HG03378 (cell line): ENCODE data around the gene CTAG2.
"Not testable (repeated sequence)": the region's sequence is repeated elsewhere in the genome, so short reads cannot be mapped to it uniquely, and the experiment has no call there.

Experiments used
- ATAC-seq: cut with Tn5 transposase; IDR thresholded peaks from one replicate; pipeline ENCODE4 v1.9.1; 2021; ENCODE audit warnings: mild to moderate bottlenecking, moderate library complexity; ENCODE audit not compliant: unreplicated experiment

Gene CTAG2

GRCh38 chrX:154649503-154650220, 3.7 kb downstream of the CTAG2 start:
- ATAC-seq: no peak

DNA sequence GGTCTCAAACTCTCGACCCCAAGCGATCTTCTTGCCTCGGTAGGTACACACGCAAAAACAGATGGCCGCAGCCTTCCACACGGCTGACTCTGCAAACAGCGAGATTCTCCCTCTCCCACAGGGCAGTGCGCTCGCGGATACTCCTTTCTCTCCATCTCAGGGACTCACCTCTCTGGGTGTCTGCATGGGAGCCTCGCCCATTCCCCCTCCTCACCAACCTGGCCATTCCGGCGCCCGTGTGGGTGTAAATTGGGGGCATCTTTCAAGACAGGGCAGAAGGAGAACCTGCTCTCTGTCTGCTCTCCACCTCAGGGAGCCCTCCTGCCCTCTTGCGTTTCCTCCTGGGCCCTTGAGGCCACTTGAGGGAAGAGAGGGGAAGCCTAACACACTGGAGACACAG, 4.4 kb downstream of the CTAG2 start:
- ATAC-seq: no peak

DNA sequence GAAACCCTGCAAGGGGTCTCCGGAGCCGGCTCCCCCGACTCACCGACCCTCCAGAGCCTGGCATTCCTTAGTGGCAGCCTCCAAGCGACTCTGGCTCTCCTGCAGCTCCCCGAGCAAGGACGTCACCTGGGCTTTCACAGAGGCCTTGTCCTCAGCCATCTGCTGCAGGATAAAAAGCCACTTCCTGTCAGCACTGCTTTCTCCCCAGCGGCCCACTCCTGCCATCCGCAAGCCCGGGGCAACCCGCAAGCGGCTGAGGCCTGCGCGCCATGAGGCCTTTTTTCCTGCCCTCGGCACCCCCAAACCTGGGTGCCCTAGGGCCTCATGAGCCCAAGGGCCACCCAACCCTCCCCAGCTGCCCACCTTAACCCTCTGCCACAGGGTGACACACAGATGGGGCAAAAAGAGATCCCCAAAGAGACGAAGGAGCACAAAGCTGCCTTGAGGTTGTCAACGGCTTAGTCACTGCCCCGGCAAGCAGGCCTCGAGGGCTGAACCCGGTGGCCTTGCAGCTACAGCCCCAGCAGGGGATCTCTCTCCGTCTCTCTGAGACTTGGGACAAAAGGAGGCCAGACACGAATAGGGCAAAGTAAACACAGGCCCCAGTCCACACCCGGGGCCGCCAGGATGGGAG, 7.5 kb downstream of the CTAG2 start:
- ATAC-seq: not testable (repeated sequence)

GRCh38 chrX:154643708-154644107, 9.7 kb downstream of the CTAG2 start:
- not testable (repeated sequence) for ATAC-seq

DNA sequence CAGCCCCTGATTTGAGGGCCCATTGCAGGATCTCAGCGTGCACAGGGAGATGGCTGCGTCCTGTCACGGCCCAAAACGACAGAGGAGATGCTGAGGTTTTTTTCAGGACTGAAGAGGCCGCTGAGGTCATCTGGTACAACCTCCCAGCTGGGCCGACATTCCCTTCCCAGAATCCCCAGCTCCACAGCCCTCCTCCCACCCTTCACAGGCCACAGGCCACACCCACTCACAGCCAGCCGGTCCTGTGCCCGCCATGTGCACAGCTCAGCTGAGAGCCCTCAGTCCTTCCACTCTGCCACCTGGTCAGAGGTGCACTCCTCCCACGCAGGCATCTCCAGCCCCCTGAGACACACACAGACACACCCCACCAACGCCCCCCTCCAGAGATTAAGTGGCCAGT, 11.6 kb downstream of the CTAG2 start:
- not testable (repeated sequence) for ATAC-seq

GRCh38 chrX:154633661-154634060, 19.7 kb downstream of the CTAG2 start:
- not testable (repeated sequence) for ATAC-seq

GRCh38 chrX:154630949-154631348, 22.4 kb downstream of the CTAG2 start:
- ATAC-seq: not testable (repeated sequence)

- not testable (repeated sequence) for ATAC-seq
These were observed 24.4 kb downstream of the CTAG2 start for GRCh38 chrX:154628960-154629359.

DNA sequence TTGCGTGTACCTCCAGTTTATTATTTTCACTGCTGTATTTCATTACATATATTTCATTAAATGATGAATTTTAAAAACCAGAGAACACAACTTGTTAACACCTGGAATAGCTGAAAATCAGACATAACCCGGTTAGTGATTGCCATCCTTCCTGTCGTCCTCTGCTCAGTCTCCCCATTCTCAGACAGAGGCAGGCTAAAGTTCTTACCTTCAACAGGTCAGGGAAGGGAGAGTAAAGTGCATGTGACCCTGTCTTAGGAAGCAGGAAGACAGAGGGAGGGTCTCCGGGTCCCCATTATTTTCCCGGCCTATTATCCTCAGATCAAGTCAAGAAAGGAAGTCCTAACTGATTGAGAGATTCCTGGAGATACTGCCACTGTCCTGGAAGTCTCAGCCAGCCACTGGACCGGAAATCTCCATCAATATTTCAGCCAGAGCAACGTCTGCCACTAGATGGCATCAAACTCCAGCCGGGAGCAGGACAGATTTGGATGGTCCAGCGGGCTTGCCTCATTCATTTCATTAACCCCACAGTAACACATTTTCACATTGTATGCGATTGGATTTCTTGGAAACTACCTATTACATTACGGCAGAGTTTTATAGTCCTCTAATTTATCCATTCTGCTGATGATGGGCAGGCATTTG, 32.5 kb downstream of the CTAG2 start:
- not testable (repeated sequence) for ATAC-seq

DNA sequence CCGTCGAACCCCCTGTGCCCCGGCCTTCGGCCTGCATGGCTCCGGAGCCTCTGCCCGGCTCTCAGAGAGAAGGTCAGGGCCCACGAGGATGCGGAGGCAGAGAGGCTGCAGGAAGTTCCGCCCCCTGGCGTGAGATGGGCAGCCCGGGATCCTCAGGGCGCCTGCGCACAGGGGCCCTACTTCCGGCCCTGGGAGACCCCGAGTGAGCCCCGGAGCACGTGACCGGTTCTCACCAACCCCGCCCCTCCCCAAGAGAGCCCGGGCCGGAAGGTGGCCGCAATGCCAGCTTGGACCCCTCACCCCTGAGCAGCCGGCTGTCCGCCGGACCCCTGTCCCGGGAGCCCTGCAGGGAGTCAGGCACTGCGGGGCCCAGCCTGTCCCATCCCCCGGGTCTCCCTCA, 34.2 kb downstream of the CTAG2 start, which contains the start of gene CTAG1B:
Gene CTAG1B (minus strand): TSS at position 101 of the 400 bp plus-strand sequence. CDS start 64 bp downstream, at position 37.
- not testable (repeated sequence) for ATAC-seq

DNA sequence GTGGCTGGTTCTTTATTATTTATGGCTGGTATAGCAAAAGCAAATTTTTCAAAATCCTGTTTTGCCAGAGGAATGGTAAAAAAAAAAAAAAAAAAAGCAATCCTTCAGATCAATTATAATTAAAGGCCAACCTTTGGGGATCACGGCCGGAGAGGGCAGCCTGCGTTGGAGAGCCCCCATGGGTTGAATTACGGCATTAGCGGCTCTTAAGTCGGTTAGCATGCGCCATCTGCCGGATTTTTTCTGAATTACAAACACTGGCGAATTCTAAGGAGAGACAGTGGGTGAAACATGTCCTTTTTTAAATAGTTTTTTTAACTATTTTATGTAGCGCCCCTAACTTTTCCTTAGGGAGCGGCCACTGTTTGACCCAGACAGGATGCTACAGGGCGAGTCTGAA, 39.8 kb downstream of the CTAG2 start:
- not testable (repeated sequence) for ATAC-seq

GRCh38 chrX:154611146-154611545, 42.2 kb downstream of the CTAG2 start:
- not testable (repeated sequence) for ATAC-seq

DNA sequence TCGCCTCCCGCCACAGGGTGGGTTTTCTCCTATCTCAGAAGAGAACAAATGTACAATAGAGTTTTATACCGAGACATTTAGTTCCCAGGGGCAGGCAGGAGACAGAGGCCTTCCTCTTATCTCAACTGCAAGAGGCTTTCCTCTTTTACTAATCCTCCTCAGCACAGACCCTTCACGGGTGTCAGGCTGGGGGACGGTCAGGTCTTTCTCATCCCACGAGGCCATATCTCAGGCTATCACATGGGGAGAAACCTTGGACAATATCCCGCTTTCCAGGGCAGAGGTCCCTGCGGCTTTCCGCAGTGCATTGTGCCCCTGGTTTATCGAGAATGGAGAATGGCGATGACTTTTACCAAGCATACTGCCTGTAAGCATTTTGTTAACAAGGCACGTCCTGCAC, 44.6 kb downstream of the CTAG2 start:
- ATAC-seq: not testable (repeated sequence)

DNA sequence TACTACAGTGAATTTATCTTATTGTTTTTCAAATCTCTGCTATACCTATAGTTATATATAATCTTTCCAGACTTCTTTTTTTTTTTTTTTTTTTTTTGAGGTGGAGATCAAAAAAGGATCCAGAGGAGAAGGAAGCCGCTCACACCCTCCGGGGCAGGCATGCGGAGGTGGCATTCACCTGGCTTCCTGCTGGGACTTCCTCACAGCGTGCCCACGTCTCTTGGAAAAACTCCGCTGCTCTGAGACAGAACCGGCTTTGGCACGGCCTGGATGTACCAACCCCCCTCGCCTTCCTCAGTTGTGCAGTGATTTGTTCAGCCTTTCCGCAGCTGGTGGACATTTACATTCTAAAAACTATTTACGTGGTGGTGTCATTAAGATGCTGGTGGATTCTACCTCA, 45.4 kb downstream of the CTAG2 start:
- ATAC-seq: not testable (repeated sequence)

GRCh38 chrX:154607370-154607769, 46.0 kb downstream of the CTAG2 start:
- no peak for ATAC-seq

DNA sequence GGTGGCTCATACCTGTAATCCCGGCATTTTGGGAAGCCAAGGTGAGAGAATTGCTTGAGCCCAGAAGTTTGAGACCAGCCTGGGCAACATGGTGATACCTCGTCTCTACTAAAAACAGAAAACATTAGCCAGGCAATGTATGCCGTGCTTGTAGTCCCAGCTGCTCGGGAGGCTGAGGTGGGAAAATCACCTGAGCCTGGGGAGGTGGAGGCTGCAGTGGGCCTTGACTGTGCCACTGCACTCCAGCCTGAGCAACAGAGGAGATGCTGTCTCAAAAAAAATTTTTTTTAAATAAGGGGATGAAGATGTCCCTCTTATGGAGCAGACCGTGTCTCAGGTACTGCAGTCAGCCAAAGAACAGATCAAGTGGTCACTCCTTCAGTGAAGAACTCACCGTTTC, 47.8 kb downstream of the CTAG2 start:
- no peak for ATAC-seq

DNA sequence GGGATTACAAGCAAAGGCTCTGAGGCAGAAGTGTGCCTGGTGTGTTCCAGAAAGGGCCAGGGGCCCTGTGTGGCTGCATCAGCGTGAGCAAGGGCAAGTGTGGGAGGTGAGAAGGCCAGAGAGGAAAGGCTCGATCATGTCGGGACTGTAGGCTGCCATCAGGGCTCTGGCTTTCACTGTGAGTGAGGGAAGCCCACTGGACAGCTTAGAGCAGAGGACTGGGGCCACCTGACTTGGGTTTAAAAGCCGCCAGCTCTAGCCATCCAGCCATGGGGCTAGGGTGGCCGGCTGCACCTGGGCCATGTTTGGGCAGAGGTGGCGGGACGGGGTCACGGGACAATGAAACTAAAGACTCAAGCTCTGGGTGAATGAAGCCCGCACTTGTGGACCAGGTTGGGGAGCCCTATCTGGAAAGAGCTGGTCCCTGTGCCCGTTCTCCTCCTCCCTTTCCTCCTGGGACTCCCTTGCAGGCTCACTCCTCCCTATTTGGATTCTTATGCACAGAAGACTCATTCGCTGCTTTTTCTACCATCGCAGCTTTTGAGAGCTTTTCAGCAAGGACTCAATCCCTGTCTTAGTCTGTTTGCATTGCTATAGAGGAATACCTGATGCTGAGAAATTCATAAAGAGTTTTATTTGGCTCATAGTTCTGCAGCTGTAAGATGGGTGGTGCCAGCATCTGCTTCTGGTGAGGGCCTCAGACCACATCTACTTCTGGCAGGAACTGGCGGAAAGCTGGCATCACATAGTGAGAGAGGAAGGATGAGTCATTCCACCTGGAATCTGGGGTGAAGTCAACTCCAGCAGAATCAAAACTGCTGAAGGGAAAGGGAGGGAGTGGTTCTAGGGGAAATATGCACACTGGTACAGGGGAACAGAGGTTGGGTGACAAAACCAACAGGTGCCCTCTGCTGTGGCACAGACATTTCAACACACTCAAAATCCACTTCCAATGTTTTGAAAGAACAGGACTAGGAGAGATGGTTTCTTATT, 49.6 kb downstream of the CTAG2 start:
- ATAC-seq: no peak

DNA sequence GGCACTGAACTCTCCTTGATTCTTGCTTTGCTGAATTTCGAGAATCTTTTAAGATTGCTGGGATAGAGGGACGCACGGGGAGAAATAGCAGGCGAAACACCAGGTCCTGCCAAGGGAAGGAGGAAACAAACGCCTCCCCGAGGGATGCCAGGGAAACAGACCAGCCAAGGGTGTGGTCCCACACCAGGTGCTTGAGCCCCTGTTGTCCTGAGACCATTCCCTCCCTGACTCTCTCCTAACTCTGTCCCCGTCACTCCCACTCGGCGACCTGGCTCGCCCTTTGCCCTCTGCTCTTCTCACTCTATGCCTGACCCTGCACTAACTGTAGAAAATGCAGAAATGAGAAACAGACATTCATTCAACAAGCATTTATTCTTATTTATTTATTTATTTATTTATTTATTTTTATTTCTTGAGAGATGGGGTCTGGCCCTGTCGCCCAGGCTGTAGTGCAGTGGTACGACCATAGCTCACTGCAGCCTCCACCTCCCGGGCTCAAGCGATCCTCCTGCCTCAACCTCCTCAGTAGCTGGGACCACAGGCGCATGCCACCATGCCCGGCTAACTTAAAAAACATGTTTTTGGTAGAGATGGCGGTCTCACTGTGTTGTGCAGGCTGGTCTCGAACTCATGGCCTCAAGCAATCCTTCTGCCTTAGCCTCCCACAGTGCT, 50.5 kb downstream of the CTAG2 start:
- no peak for ATAC-seq

DNA sequence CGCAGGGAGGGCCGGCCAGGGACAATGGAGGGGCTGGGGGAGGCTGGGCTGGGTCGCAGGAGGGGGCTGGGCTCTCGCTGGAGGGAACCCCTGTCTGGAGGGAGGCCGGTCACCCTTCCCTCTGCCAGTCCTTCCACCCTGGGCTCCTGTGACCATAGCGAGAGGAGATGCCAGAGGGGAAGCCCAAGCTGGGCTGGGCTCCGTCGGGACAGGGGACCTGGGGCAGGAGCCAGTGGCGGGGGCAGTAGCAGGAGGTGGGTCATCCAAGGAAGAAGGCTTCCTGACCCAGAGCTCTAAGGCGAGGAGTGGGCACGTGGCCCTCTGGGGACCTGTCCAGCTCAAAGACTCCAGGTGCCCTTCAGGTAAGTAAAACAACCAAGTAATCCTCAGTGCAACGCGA, 51.2 kb downstream of the CTAG2 start:
- ATAC-seq: no peak
